ENCODE data around the gene AGFG2. TPM values are rescaled to one million over a fixed set of nuclear protein-coding genes. Genes with fewer than 3 reads are reported as not detected.

AGFG2 gene
- total and polyA plus RNA-seq, 2 of the 13 experiments (the other 11 are each of a cell fraction or from before 2014, with no cell fraction given) = 125 to 132 TPM

GRCh38 chr7:100545360-100546128 is 6.5 kb downstream of the AGFG2 start (continued):
- no peak for TF ChIP-seq ZNF414 (CRISPR knock-in tag; IDR thresholded peaks at IDR 0.05)
- TF ChIP-seq ZNF609 (CRISPR knock-in tag; IDR thresholded peaks at IDR 0.05; ENCODE audit: borderline replicate concordance) = peak; percentile 27
- TF ChIP-seq UBTF (CRISPR knock-in tag; IDR thresholded peaks at IDR 0.05) = peak; percentile 38; the same call in 1 of the 2 replicates
- no peak for TF ChIP-seq SNAPC2 (CRISPR knock-in tag; IDR thresholded peaks at IDR 0.05)
- TF ChIP-seq ZNF318 (CRISPR knock-in tag; IDR thresholded peaks at IDR 0.05) = no peak
- TF ChIP-seq RBFOX2 (IDR thresholded peaks at IDR 0.05; ENCODE audit: low read depth, low read length) = peak; percentile 88
- no peak for TF ChIP-seq MXD4 (CRISPR knock-in tag; IDR thresholded peaks at IDR 0.05)
- no peak; the same call in 1 of the 2 replicates for TF ChIP-seq CREB1 (IDR thresholded peaks at IDR 0.05)
- no peak for TF ChIP-seq CREB1 (CRISPR knock-in tag; IDR thresholded peaks at IDR 0.05)
